Activated CD8-positive, alpha-beta T cell treated with anti-CD3 and anti-CD28 coated beads, Interleukin-2, amount 10 ng/mL, durations not matched to agents 7 days and 5 days (primary cell): ENCODE measurements around the gene SASH3. TPM values are rescaled to one million over a fixed set of nuclear protein-coding genes. Genes with fewer than 3 reads are reported as not detected.

Experiments used
- ATAC-seq: fragments of 150-1000 bp; cut with Tn5 transposase; one replicate; pipeline ENCODE4 v1.10.0; 2021; ENCODE audit warnings: moderate library complexity
- CTCF ChIA-PET: fragments of 350-600 bp; sonication (Branson Sonifier 250); formaldehyde crosslinking; loops from one replicate; lab custom pipeline; 2021; ENCODE audit warnings: antibody characterized with exemption; lab: Charles Lee
- POLR2A ChIA-PET: fragments of 350-600 bp; sonication (Branson Sonifier 250); formaldehyde crosslinking; loops from one replicate; lab custom pipeline; 2021; ENCODE audit warnings: antibody characterized with exemption; lab: Charles Lee
- DNase-seq: peaks from one replicate; pipeline ENCODE4 v3.0.0-alpha.2; 2020
- H3K27ac Mint-ChIP-seq: one replicate; pipeline ENCODE4 v1.8.0; 2021; ENCODE audit warnings: mild to moderate bottlenecking, mixed read lengths
- H3K27me3 Mint-ChIP-seq: one replicate; pipeline ENCODE4 v1.8.0; 2021; ENCODE audit warnings: low read depth, mixed read lengths
- H3K36me3 Mint-ChIP-seq: one replicate; pipeline ENCODE4 v1.8.0; 2021; ENCODE audit warnings: low read depth, mixed read lengths
- H3K4me1 Mint-ChIP-seq: one replicate; pipeline ENCODE4 v1.8.0; 2021; ENCODE audit warnings: low read depth, mixed read lengths
- H3K4me3 Mint-ChIP-seq: one replicate; pipeline ENCODE4 v1.8.0; 2021; ENCODE audit warnings: mild to moderate bottlenecking, mixed read lengths
- H3K9me3 Mint-ChIP-seq: one replicate; pipeline ENCODE4 v1.8.0; 2022; ENCODE audit warnings: mixed read lengths; ENCODE audit not compliant: insufficient read depth
- total RNA-seq, 2 experiments: library from RNA; stranded (reverse); gene quantifications; one replicate each; pipeline ENCODE4 v1.2.3, GENCODE V29; 2021

SASH3 gene
- total RNA-seq, 2 experiments from 2014 or later, result 286 to 303 TPM

DNA sequence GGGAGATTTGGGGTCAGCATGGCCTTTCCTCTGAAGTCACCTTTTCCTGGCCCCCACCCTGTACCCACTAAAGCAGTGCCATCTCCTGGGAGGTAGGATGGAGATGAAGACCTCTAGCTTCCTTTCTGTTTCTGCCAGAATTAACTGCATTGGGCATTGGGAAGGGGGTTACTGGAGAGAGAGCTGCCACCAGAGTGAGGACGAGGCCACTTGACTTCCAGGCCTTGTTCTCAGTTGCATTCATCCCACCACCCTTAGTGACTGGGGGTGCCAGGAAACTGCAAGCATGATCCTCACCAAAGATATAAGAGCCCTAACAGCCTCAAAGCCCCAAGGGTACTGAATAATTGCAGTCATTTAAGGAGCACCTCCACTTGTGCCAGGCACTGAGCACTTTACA lies 15.8 kb downstream of the SASH3 start:
- no peaks in the 10 kb centered on the region for H3K27me3 Mint-ChIP-seq
- CTCF ChIA-PET, result interaction anchor here (0.9 to 1.4 kb wide), 3 partner anchors 23 to 140 kb away, joined by 3 read pairs; no protein-coding TSS in a partner anchor
- DNase-seq (no peak), ATAC-seq (no peak)
- POLR2A ChIA-PET, result interaction anchor here (0.9 to 6.9 kb wide), 3 partner anchors 13 to 39 kb away, joined by 3 to 49 read pairs (median 5); partner anchors contain the start of gene SASH3
- H3K9me3 Mint-ChIP-seq, result no peaks in the 10 kb centered on the region
- no peak overlapping the region for H3K4me3 Mint-ChIP-seq
- H3K4me1 Mint-ChIP-seq, result peaks cover 22% of the 10 kb centered on the region
- peaks cover 57% of the 10 kb centered on the region for H3K36me3 Mint-ChIP-seq
- no peak overlapping the region for H3K27ac Mint-ChIP-seq

DNA sequence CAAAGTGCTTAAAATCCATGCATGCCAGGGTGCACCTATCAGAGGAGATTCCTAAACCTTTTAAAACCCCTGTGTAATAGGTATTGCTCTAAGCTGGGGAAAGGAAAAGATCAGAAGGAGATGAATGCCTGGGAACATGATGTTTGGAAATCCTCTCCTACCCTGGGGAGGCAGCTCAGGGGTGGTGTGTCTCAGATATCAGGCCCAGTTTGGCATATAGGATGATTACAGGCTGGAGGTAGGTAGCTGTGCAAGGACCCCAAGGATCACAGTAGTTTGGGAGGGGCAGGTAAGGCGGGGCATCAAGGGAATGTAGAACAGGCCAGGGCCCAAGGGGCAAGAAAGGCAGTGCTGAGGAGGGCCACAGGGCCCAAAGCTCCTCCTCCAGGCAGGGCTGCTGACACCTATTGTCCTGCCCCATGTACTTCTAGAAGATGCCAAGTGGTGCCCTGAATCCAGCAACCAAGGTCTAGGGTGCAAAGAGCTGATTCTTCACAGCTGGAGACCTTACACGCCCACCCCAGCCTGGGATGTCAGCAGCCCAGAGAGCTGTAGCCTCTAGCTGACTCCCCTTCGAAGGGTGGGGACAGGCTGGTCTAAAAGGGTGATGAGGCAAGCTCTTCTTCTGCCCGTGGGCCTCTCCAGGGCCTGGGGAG lies 17.6 kb downstream of the SASH3 start:
- Mint-ChIP-seq H3K36me3 (peaks cover 45% of the 10 kb centered on the region), H3K9me3 (no peaks in the 10 kb centered on the region), H3K27ac (peak overlapping the region; percentile 66), H3K4me1 (peaks cover 22% of the 10 kb centered on the region), H3K4me3 (no peak overlapping the region), H3K27me3 (no peaks in the 10 kb centered on the region)
- DNase-seq (no peak), ATAC-seq (no peak)
- ChIA-PET POLR2A (interaction anchor here (1.0 to 6.9 kb wide), 5 partner anchors 9 to 290 kb away, joined by 3 to 49 read pairs (median 4); no protein-coding TSS in a partner anchor), CTCF (interaction anchor here (2.6 kb wide), 1 partner anchor 42 kb away, joined by 10 read pairs; no protein-coding TSS in a partner anchor)

DNA sequence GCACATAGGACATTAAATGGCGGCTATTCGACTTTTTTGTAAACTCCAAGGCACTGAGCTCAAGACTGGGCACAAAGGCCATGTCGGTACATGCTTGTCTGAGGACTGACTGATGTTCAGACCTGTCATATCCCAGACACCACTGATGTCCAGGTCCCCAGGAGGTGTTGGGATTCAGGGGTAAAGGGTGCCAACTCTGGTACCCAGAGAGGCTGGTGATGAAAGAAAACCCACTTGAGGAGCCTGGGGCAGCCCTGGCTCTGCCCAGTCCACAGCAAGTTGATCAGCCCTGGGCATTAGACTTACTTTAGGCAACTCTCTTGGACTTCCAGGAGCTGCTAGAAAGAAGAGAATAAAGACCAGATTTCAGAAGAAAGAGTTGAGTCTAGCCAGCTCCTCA lies 18.7 kb downstream of the SASH3 start:
- Mint-ChIP-seq H3K4me3 (no peak overlapping the region), H3K4me1 (peaks cover 22% of the 10 kb centered on the region), H3K27ac (peak overlapping the region; percentile 72), H3K9me3 (no peaks in the 10 kb centered on the region), H3K27me3 (no peaks in the 10 kb centered on the region), H3K36me3 (peaks cover 36% of the 10 kb centered on the region)
- POLR2A ChIA-PET, result interaction anchor here (0.5 to 6.9 kb wide), 4 partner anchors 8 to 184 kb away, joined by 4 to 49 read pairs (median 5); no protein-coding TSS in a partner anchor
- CTCF ChIA-PET, result interaction anchor here (1.1 to 2.6 kb wide), 2 partner anchors 24 to 43 kb away, joined by 4 to 10 read pairs; no protein-coding TSS in a partner anchor
- DNase-seq (no peak), ATAC-seq (no peak)

DNA sequence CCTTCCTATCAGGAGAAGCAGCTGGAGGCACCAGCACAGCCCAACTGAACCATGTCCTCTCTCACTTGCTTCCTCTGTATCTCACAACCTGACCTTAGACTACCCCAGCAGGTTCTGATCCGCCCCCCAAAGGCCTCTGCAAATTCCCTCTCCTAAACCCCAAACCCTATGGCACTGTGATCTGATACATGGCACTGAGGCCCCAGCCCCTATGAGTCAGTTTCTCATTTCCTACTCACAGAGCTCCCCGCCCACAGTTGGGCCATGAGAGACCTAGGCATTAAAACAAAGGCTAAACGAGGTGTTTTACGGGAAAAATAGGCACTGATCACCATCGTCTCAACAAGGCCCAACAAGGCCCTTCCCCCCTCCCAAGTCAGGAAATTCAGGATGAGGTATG lies 19.1 kb downstream of the SASH3 start:
- DNase-seq (no peak), ATAC-seq (no peak)
- H3K4me1 Mint-ChIP-seq, result peaks cover 22% of the 10 kb centered on the region
- H3K9me3 Mint-ChIP-seq, result no peaks in the 10 kb centered on the region
- H3K27ac Mint-ChIP-seq, result peak overlapping the region; percentile 72
- peaks cover 35% of the 10 kb centered on the region for H3K36me3 Mint-ChIP-seq
- no peaks in the 10 kb centered on the region for H3K27me3 Mint-ChIP-seq
- ChIA-PET POLR2A (interaction anchor here (1.0 to 1.9 kb wide), 3 partner anchors 7 to 43 kb away, joined by 3 to 6 read pairs (median 4); no protein-coding TSS in a partner anchor), CTCF (interaction anchor here (1.1 to 2.6 kb wide), 2 partner anchors 24 to 43 kb away, joined by 4 to 10 read pairs; no protein-coding TSS in a partner anchor)
- no peak overlapping the region for H3K4me3 Mint-ChIP-seq

DNA sequence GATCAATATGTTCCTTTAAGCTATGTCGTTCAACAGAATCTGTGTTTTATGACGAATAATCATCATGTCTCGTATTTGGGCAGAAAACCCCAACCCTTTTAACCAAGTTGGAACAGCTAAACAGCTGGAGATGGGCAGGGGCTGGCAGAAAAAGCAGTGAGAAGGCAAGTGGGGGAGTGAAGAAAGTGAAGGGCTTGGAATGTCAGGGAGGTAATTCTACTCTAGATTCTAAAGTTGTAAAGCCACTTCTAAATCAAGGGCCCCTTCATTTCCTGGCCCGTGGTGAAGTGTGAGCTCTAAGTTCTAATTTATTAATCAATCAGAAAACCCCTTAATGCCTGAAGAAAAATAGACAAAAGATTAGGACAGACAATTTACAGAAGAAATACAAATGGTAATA lies 20.4 kb downstream of the SASH3 start:
- H3K4me1 Mint-ChIP-seq, result peaks cover 21% of the 10 kb centered on the region
- H3K4me3 Mint-ChIP-seq, result no peak overlapping the region
- DNase-seq, result no peak
- no peak for ATAC-seq
- H3K36me3 Mint-ChIP-seq, result peaks cover 25% of the 10 kb centered on the region
- H3K9me3 Mint-ChIP-seq, result no peaks in the 10 kb centered on the region
- POLR2A ChIA-PET, result interaction anchor here (0.6 to 0.7 kb wide), 3 partner anchors 11 to 139 kb away, joined by 3 to 4 read pairs (median 3); no protein-coding TSS in a partner anchor
- CTCF ChIA-PET, result interaction anchor here (1.1 to 1.5 kb wide), 2 partner anchors 21 to 24 kb away, joined by 3 to 5 read pairs; no protein-coding TSS in a partner anchor
- no peaks in the 10 kb centered on the region for H3K27me3 Mint-ChIP-seq
- no peak overlapping the region for H3K27ac Mint-ChIP-seq

DNA sequence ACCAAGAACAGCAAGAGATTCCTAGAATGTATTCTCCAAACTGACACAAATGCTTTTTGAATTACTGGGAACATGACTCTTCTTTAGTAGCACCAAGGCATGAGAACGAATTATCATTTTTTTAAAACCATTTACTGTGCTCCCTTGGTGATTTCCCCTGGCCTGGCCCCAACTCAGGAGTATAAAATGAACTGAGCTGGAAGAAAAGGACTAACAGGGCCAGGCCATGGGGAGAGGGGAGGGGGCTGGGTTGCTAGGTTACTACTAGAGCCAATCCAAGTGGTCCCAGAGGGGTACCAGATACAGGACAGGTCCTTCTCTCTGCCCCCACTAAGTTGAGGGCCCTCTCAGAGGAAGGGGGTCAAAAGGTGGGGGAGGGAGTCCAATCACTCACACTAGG lies 23.1 kb downstream of the SASH3 start:
- no peaks in the 10 kb centered on the region for H3K9me3 Mint-ChIP-seq

DNA sequence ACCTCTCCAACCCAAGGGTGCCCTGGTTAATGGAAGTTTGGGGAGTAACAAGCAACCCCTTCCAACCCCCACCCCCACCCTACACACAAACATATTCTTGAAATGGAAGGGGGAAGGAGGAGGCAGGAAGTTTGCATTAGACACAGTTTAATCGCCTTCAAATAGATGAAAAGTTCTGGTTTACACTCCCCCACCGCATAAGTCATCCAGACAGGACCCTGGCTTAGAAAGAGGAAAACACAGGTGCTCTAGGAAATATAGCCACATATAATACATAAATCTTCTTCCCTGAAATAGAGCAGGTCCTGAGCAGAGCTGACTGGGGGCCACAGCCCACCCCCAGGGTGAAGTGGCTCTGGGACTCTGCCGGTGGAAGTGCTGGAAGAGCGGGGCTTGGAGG lies 25.1 kb downstream of the SASH3 start:
- no peak overlapping the region for H3K27ac Mint-ChIP-seq
- H3K4me3 Mint-ChIP-seq, result no peak overlapping the region
- peaks cover 17% of the 10 kb centered on the region for H3K36me3 Mint-ChIP-seq
- DNase-seq (no peak), ATAC-seq (no peak)
- POLR2A ChIA-PET, result no interaction called here
- CTCF ChIA-PET, result no interaction called here
- no peaks in the 10 kb centered on the region for H3K27me3 Mint-ChIP-seq
- H3K4me1 Mint-ChIP-seq, result peaks cover 20% of the 10 kb centered on the region
- no peaks in the 10 kb centered on the region for H3K9me3 Mint-ChIP-seq

More for the DNA sequence above, 23.1 kb downstream of the SASH3 start:
- Mint-ChIP-seq H3K27me3 (no peaks in the 10 kb centered on the region), H3K4me3 (no peak overlapping the region), H3K4me1 (peaks cover 18% of the 10 kb centered on the region), H3K27ac (no peak overlapping the region), H3K36me3 (peaks cover 15% of the 10 kb centered on the region)
- POLR2A ChIA-PET, result interaction anchor here (1.5 kb wide), 1 partner anchor 16 kb away, joined by 3 read pairs; no protein-coding TSS in a partner anchor
- CTCF ChIA-PET, result interaction anchor here (1.4 kb wide), 1 partner anchor 44 kb away, joined by 3 read pairs; no protein-coding TSS in a partner anchor
- DNase-seq (no peak), ATAC-seq (no peak)

DNA sequence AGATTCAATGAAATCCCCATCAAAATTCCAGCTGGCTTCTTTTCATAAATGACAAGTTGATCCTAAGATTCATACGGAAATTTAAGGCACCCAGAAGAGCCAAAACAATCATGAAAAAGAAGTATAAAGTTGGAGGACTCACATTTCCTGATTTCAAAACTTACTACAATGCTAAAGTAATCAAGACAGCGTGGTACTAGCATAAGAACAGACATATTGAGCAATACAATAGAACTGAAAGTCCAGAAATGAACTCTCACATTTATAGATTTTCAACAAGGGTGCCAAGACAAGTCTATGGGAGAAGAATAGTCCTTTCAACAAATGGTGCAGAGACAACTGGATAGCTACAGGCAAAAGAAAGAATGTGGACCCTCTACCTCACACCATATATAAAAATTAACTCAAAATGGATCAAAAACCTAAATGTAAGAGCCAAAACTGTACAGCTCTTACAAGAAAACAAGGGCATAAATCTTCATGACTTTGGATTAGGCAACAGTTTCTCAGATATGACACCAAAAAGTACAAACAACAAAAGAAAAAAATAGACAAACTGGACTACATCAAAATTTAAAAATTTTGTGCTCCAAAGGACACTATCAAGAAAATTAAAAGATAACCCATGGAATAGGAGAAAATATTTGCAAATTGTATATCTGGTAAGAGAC lies 28.5 kb downstream of the SASH3 start:
- H3K4me1 Mint-ChIP-seq, result peaks cover 22% of the 10 kb centered on the region
- H3K9me3 Mint-ChIP-seq, result no peaks in the 10 kb centered on the region
- ChIA-PET CTCF (interaction anchor here (1.6 kb wide), 1 partner anchor 21 kb away, joined by 3 read pairs; no protein-coding TSS in a partner anchor), POLR2A (interaction anchor here (1.0 kb wide), 1 partner anchor 16 kb away, joined by 4 read pairs; no protein-coding TSS in a partner anchor)
- DNase-seq (no peak), ATAC-seq (no peak)
- H3K36me3 Mint-ChIP-seq, result peaks cover 28% of the 10 kb centered on the region
- H3K27me3 Mint-ChIP-seq, result no peaks in the 10 kb centered on the region
- H3K27ac Mint-ChIP-seq, result peak overlapping the region; percentile 30
- no peak overlapping the region for H3K4me3 Mint-ChIP-seq

DNA sequence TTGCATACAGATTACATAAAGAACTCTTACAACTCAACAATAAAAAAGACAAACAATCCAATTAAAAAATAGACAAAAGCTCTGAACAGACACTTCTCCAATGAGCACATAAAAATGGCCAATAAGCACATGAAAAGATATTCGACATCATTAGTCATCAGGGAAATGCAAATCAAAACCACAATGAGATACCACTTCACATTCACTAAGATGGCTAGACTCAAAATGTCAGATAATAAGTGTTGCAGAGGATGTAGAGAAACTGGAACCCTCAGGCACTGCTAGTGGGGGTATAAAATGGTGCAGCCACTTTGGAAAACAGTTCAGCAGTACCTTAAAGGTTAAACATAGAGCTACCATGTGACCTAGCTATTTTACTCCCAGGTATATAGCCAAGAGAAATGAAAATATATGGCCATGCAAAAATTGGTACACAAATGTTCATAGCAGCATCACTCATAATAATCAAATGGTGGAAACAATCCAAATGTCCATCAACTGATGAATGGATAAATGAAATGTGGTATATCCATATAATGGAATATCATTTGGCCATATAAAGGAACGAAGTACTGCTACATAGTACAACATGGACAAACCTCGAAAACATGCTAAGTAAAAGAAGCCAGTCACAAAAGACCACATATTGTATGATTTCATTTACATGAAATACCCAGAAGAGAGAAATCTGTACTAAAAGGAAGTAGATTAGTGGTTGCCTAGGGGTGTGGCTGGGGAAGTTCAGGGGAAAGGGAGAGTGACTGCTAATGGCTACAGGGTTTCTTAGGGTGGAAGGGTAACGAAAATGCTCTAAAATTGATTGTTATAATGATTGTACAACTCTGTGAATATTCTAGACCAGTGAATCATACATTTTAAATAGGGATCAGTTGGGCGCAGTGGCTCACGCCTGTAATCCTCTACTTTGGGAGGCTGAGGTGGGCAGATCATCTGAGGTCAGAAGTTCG lies 29.4 kb downstream of the SASH3 start:
- Mint-ChIP-seq H3K36me3 (peaks cover 28% of the 10 kb centered on the region), H3K27ac (peak overlapping the region; percentile 52), H3K9me3 (no peaks in the 10 kb centered on the region), H3K4me1 (peaks cover 22% of the 10 kb centered on the region), H3K4me3 (no peak overlapping the region), H3K27me3 (no peaks in the 10 kb centered on the region)
- CTCF ChIA-PET, result interaction anchor here (1.6 kb wide), 1 partner anchor 20 kb away, joined by 3 read pairs; no protein-coding TSS in a partner anchor
- POLR2A ChIA-PET, result interaction anchor here (1.0 kb wide), 1 partner anchor 16 kb away, joined by 4 read pairs; no protein-coding TSS in a partner anchor
- no peak for DNase-seq
- no peak for ATAC-seq

DNA sequence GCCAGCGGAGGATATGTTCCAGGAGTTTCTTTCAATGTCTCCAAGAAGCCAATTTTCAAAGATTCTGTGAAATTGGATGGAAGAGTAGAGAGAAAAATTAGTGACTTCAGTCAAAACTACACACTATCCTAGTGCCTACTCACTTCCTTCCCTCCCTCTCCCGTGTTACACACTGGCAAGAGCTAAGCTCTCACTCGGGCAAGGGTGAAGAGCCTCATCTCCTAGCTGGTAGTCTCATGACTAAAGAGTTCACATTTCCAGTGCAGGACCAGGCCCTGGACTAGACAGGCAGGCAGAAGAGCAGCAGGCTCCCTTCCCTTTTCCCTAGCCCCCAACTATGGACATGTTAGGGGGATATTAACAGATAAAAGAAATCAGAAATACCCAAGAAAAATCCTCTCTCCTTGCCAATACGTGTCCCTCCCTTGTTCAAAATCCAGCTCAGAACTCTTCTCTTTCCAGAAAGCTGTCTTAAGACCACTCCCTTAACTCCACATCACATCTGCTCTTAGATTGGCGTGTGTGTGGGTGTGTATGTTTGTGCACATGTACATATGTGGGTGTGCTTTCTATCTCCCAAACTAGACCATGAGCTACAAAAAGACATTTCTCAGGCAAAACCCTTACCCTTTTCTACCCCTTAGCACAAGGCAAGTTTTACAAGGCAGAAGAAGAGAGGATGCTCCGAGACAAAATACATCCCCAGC lies 34.1 kb downstream of the SASH3 start:
- H3K4me3 Mint-ChIP-seq, result no peak overlapping the region
- ChIA-PET POLR2A (no interaction called here), CTCF (interaction anchor here (1.5 kb wide), 1 partner anchor 9 kb away, joined by 7 read pairs; no protein-coding TSS in a partner anchor)
- peaks cover 18% of the 10 kb centered on the region for H3K36me3 Mint-ChIP-seq
- no peak overlapping the region for H3K27ac Mint-ChIP-seq
- DNase-seq, result no peak
- H3K9me3 Mint-ChIP-seq, result no peaks in the 10 kb centered on the region
- ATAC-seq, result no peak
- peaks cover 10% of the 10 kb centered on the region for H3K4me1 Mint-ChIP-seq
- no peaks in the 10 kb centered on the region for H3K27me3 Mint-ChIP-seq
